Measurements from ENCODE around the gene ZFR2. TPM values are rescaled to one million over a fixed set of nuclear protein-coding genes. Genes with fewer than 3 reads are reported as not detected.

Gene ZFR2
- total RNA-seq, 2 experiments from 2014 or later = 0.23 TPM; not detected in 1

GRCh38 chr19:3890591-3890990 is 21.8 kb upstream of the ZFR2 start:
- Mint-ChIP-seq H3K9me3 (no peaks in the 10 kb centered on the region), H3K27ac (no peak overlapping the region), H3K27me3 (no peaks in the 10 kb centered on the region), H3K4me3 (no peak overlapping the region), H3K4me1 (ENCODE audit: low read depth) (no peaks in the 10 kb centered on the region), H3K36me3 (ENCODE audit: low read depth) (no peaks in the 10 kb centered on the region)
- DNase-seq (no peak), ATAC-seq (no peak)
- intact Hi-C loops (cut with micrococcal nuclease) = no loop called here
- no peak for TF ChIP-seq CTCF (IDR thresholded peaks at IDR 0.05)
- CTCF ChIA-PET = interaction anchor here (0.6 to 1.2 kb wide), 3 partner anchors 9 to 24 kb away, joined by 3 read pairs; no protein-coding TSS in a partner anchor
- POLR2A ChIA-PET = interaction anchor here (0.9 kb wide), 1 partner anchor 10 kb away, joined by 3 read pairs; no protein-coding TSS in a partner anchor

- Mint-ChIP-seq H3K27ac (no peak overlapping the region), H3K4me3 (no peak overlapping the region), H3K27me3 (peaks cover 33% of the 10 kb centered on the region), H3K36me3 (ENCODE audit: low read depth) (no peaks in the 10 kb centered on the region), H3K4me1 (ENCODE audit: low read depth) (peaks cover 8% of the 10 kb centered on the region), H3K9me3 (no peaks in the 10 kb centered on the region)
- no peak for TF ChIP-seq CTCF (IDR thresholded peaks at IDR 0.05)
- intact Hi-C loops (cut with micrococcal nuclease) = no loop called here
- no peak for DNase-seq
- ATAC-seq = no peak
- ChIA-PET CTCF (no interaction called here), POLR2A (no interaction called here)
Observed at GRCh38 chr19:3882041-3882384, 13.2 kb upstream of the ZFR2 start.

DNA sequence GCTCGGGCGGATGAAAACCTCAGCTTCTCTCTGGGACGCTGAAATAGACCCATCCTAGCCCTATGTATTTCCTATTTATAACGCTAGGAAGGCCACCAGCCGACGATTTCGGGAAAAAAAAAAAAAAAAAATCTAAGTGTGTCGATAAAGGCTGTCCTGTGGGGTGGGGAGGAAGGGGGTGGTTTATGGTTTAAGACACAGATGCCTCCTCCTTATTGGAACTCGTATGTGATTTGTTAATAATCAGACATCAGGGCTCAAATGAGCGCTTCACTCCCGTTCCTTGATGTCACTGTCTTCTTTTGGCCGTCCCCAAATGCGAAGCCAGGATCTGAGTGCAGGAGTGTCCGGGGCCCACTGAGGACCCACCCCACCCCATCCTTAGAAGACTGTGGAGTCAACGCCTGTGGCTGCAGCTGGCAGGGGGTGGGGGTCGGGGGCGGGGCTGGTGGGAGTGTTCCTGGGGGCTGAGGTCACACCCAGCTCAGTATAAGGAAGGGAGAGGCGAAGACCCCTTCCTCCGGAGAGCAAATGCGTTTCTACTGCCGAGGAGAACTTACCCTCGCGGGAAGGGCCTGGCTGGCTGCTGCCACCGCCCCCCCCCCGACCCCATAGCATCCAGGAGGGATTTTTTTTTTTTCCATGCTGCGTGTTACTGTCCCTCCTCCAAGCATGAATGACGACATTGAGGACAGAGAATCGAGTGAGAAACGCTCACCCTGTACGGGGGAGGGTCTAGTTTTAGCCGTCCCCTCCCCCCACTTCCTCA is 12.6 kb upstream of the ZFR2 start:
- Mint-ChIP-seq H3K27me3 (peaks cover 34% of the 10 kb centered on the region), H3K4me3 (no peak overlapping the region), H3K9me3 (no peaks in the 10 kb centered on the region), H3K4me1 (ENCODE audit: low read depth) (peaks cover 8% of the 10 kb centered on the region), H3K27ac (no peak overlapping the region), H3K36me3 (ENCODE audit: low read depth) (no peaks in the 10 kb centered on the region)
- CTCF ChIA-PET = interaction anchor here (0.7 kb wide), 1 partner anchor 9 kb away, joined by 3 read pairs; no protein-coding TSS in a partner anchor
- POLR2A ChIA-PET = interaction anchor here (1.0 kb wide), 1 partner anchor 9 kb away, joined by 3 read pairs; no protein-coding TSS in a partner anchor
- no peak for ATAC-seq
- no peak for TF ChIP-seq CTCF (IDR thresholded peaks at IDR 0.05)
- DNase-seq = no peak
- intact Hi-C loops (cut with micrococcal nuclease) = no loop called here

DNA sequence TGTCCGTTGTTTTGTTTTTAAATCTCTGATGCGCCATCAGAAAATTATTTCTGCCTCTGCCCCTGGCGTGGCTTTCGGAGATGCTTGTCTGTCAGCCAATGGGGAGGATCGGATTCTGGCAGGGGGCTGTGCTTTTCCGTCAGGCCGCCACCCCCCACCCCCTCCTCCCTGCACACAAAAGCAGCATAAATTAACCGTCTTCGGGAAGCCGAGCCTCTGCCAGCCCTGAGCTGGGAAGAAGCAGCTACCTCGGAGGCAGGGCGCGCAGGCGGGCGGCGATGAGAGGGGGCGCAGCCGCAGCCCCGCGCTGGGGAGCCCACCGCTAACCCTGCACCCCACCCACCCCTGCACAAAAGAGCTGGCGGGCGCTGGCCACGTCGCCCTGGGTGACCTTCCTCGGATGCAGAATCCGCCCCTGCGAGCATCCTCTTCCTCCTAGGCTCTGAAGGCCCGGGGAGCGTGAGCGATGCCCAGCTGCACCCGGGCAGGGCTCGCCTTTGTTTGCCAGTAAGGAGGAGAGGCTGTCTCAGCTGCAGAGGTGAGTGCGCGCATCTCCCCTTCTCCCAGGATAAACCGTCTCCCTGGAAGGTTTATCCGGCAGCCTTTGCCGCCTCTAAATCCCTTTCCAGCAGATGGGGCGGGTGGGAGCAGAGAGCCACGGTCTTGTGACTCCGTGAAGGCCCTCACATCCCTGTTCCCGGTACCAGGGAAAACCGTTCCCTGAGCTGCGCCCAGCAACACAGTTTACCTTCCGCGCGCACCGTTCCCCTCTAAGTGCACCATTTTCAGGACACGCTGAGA is 11.8 kb upstream of the ZFR2 start, which contains the start of gene ATCAY:
ATCAY (plus strand) TSS at position 215 of the 801 bp plus-strand sequence. CDS start 5,083 bp downstream, outside the sequence.
- no peak for ATAC-seq
- TF ChIP-seq CTCF (IDR thresholded peaks at IDR 0.05) = no peak
- Mint-ChIP-seq H3K27me3 (peaks cover 34% of the 10 kb centered on the region), H3K27ac (no peak within 1 kb of the TSS), H3K36me3 (ENCODE audit: low read depth) (no peaks in the 10 kb centered on the region), H3K4me3 (no peak within 1 kb of the TSS), H3K4me1 (ENCODE audit: low read depth) (peaks cover 8% of the 10 kb centered on the region), H3K9me3 (no peaks in the 10 kb centered on the region)
- ChIA-PET POLR2A (interaction anchor here (1.0 kb wide), 1 partner anchor 10 kb away, joined by 3 read pairs; no protein-coding TSS in a partner anchor), CTCF (interaction anchor here (0.7 kb wide), 1 partner anchor 10 kb away, joined by 3 read pairs; no protein-coding TSS in a partner anchor)
- intact Hi-C loops (cut with micrococcal nuclease) = no loop called here
- DNase-seq = peak; percentile 5
